ENCODE results near the gene DNAH14. TPM values are rescaled to one million over a fixed set of nuclear protein-coding genes. Genes with fewer than 3 reads are reported as not detected.
A peak's percentile ranks its signal among the peaks of the same experiment; 100 is the strongest.

DNAH14 gene
- total and polyA plus RNA-seq, 2 donors (not counting 1 experiment from before 2014, with no cell fraction given), result not detected

- peak overlapping the region; percentile 80 for H3K27ac Mint-ChIP-seq
- intact Hi-C loops (cut with micrococcal nuclease), result loop anchor here (1.0 to 5.0 kb wide), 12 partner anchors 7 to 1233 kb away; partner anchors contain the start of genes H3-3A, PARP1 and SRP9
- POLR2A ChIA-PET, result interaction anchor here (0.6 to 6.7 kb wide), 8 partner anchors 11 to 633 kb away, joined by 3 to 85 read pairs (median 4); partner anchors contain the start of gene H3-3A
These were observed 499.5 kb downstream of the DNAH14 start for GRCh38 chr1:225428881-225429455.

GRCh38 chr1:225430301-225430700 is 500.8 kb downstream of the DNAH14 start:
- CTCF ChIA-PET, result interaction anchor here (0.7 to 8.2 kb wide), 2 partner anchors 13 to 30 kb away, joined by 5 to 104 read pairs; no protein-coding TSS in a partner anchor
- Histone ChIP-seq H3K36me3 (replicated peaks in 1 of 2; ENCODE audit: control extremely low read depth in 1 of 2, control insufficient read depth in 1 of 2, extremely low read depth in 1 of 2, insufficient read depth in 2 of 2, low read length in 1 of 2) (no peaks in the 10 kb centered on the region), H3K4me1 (ENCODE audit: control insufficient read depth in 2 of 2, insufficient read depth in 2 of 2, low read length in 2 of 2) (peaks cover 25 to 37% of the 10 kb centered on the region in 2 donors), H3K27me3 (replicated peaks in 1 of 4; ENCODE audit: control extremely low read depth in 1 of 4, control insufficient read depth in 3 of 4, insufficient read depth in 4 of 4, low read length in 3 of 4) (no peaks in the 10 kb centered on the region), H3K79me2 (ENCODE audit: control insufficient read depth, insufficient read depth, low read length) (peaks cover 24% of the 10 kb centered on the region), H2AFZ (ENCODE audit: insufficient read depth, low read depth, low read length, poor library complexity, severe bottlenecking) (no peak overlapping the region), H3K4me2 (replicated peaks; ENCODE audit: low read depth, low read length, poor library complexity, severe bottlenecking) (no peak overlapping the region), H3K4me3 (ENCODE audit: control extremely low read depth in 1 of 5, extremely low read depth in 1 of 5, insufficient read depth in 1 of 5, low read depth in 2 of 5, low read length in 4 of 5) (no peak overlapping the region), H3K27ac (ENCODE audit: low read length in 2 of 2) (no peak overlapping the region), H3K9ac (ENCODE audit: low read length) (no peak overlapping the region), H4K20me1 (ENCODE audit: control insufficient read depth, insufficient read depth, low read length, poor library complexity, severe bottlenecking) (peaks cover 19% of the 10 kb centered on the region), H3K9me3 (ENCODE audit: control extremely low read depth in 1 of 3, control insufficient read depth in 2 of 3, insufficient read depth in 1 of 3, low read length in 2 of 3) (peaks cover 0 to 6% (median 0%) of the 10 kb centered on the region in 3 donors)
- peaks cover 39% of the 10 kb centered on the region for H3K4me1 Mint-ChIP-seq
- H3K27ac Mint-ChIP-seq, result no peak overlapping the region
- H3K4me3 Mint-ChIP-seq, result no peak overlapping the region
- no peaks in the 10 kb centered on the region for H3K27me3 Mint-ChIP-seq
- no peak for TF ChIP-seq EZH2 (IDR thresholded peaks at IDR 0.05; ENCODE audit: borderline replicate concordance, insufficient read depth, low read depth, low read length, poor library complexity, severe bottlenecking)
- TF ChIP-seq, protein P1, sequence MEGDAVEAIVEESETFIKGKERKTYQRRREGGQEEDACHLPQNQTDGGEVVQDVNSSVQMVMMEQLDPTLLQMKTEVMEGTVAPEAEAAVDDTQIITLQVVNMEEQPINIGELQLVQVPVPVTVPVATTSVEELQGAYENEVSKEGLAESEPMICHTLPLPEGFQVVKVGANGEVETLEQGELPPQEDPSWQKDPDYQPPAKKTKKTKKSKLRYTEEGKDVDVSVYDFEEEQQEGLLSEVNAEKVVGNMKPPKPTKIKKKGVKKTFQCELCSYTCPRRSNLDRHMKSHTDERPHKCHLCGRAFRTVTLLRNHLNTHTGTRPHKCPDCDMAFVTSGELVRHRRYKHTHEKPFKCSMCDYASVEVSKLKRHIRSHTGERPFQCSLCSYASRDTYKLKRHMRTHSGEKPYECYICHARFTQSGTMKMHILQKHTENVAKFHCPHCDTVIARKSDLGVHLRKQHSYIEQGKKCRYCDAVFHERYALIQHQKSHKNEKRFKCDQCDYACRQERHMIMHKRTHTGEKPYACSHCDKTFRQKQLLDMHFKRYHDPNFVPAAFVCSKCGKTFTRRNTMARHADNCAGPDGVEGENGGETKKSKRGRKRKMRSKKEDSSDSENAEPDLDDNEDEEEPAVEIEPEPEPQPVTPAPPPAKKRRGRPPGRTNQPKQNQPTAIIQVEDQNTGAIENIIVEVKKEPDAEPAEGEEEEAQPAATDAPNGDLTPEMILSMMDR (IDR thresholded peaks at IDR 0.05), result no peak
- no peak for ATAC-seq (ENCODE audit: low read depth)
- no peaks in the 10 kb centered on the region for H3K9me3 Mint-ChIP-seq (ENCODE audit: insufficient read depth)
- WGBS (ENCODE audit: insufficient coverage), result 98% methylated on average over 4 of the region's 7 CpGs
- intact Hi-C loops (cut with micrococcal nuclease), result no loop called here
- DNase-seq, result no peak
- POLR2A ChIA-PET, result interaction anchor here (0.8 to 6.7 kb wide), 2 partner anchors 10 to 13 kb away, joined by 3 to 85 read pairs; no protein-coding TSS in a partner anchor

More at GRCh38 chr1:225428881-225429455, 499.5 kb downstream of the DNAH14 start:
- H3K9me3 ChIP-seq (ENCODE audit: control extremely low read depth in 1 of 3, control insufficient read depth in 2 of 3, insufficient read depth in 1 of 3, low read length in 2 of 3), result peaks cover 0 to 6% (median 0%) of the 10 kb centered on the region in 3 donors
- H3K9ac ChIP-seq (ENCODE audit: low read length), result peak overlapping the region; percentile 89
- peaks cover 31 to 40% of the 10 kb centered on the region in 2 donors for H3K4me1 ChIP-seq (ENCODE audit: control insufficient read depth in 2 of 2, insufficient read depth in 2 of 2, low read length in 2 of 2)
- peaks cover 37% of the 10 kb centered on the region for H3K79me2 ChIP-seq (ENCODE audit: control insufficient read depth, insufficient read depth, low read length)
- TF ChIP-seq, protein P1 (IDR thresholded peaks at IDR 0.05), result no peak
- no peak for TF ChIP-seq EZH2 (IDR thresholded peaks at IDR 0.05; ENCODE audit: borderline replicate concordance, insufficient read depth, low read depth, low read length, poor library complexity, severe bottlenecking)
- H3K4me3 ChIP-seq (ENCODE audit: control extremely low read depth in 1 of 5, extremely low read depth in 1 of 5, insufficient read depth in 1 of 5, low read depth in 2 of 5, low read length in 4 of 5), result peak overlapping the region; percentile 74 to 93 (median 91)
- H3K36me3 ChIP-seq (replicated peaks in 1 of 2; ENCODE audit: control extremely low read depth in 1 of 2, control insufficient read depth in 1 of 2, extremely low read depth in 1 of 2, insufficient read depth in 2 of 2, low read length in 1 of 2), result no peaks in the 10 kb centered on the region
- no peak overlapping the region for H2AFZ ChIP-seq (ENCODE audit: insufficient read depth, low read depth, low read length, poor library complexity, severe bottlenecking)
- Mint-ChIP-seq H3K27me3 (no peaks in the 10 kb centered on the region), H3K4me1 (peaks cover 41% of the 10 kb centered on the region), H3K9me3 (ENCODE audit: insufficient read depth) (no peaks in the 10 kb centered on the region), H3K4me3 (peak overlapping the region; percentile 85)
- H3K27ac ChIP-seq (ENCODE audit: low read length in 2 of 2), result peak overlapping the region; percentile 78 to 83
- H3K27me3 ChIP-seq (replicated peaks in 1 of 4; ENCODE audit: control extremely low read depth in 1 of 4, control insufficient read depth in 3 of 4, insufficient read depth in 4 of 4, low read length in 3 of 4), result no peaks in the 10 kb centered on the region
- DNase-seq (no peak), ATAC-seq (ENCODE audit: low read depth) (peak; percentile 3)
- H4K20me1 ChIP-seq (ENCODE audit: control insufficient read depth, insufficient read depth, low read length, poor library complexity, severe bottlenecking), result peaks cover 32% of the 10 kb centered on the region
- H3K4me2 ChIP-seq (replicated peaks; ENCODE audit: low read depth, low read length, poor library complexity, severe bottlenecking), result peak overlapping the region; percentile 95
- CTCF ChIA-PET, result interaction anchor here (1.0 to 8.2 kb wide), 4 partner anchors 15 to 349 kb away, joined by 3 to 104 read pairs (median 7); partner anchors contain the start of gene SRP9
- whole genome bisulfite sequencing (ENCODE audit: insufficient coverage), result 6% methylated on average over 2 of the region's 7 CpGs

Measured in B cell (primary cell).